ENCODE data around the gene GPRIN1.
A peak's percentile ranks its signal among the peaks of the same experiment; 100 is the strongest.

The GPRIN1 gene

GRCh38 chr5:176642675-176643490 is 32.9 kb upstream of the GPRIN1 start:
- no peak for TF ChIP-seq CTCF (conservative IDR thresholded peaks at IDR 0.05)
- no peak overlapping the region for H3K27ac ChIP-seq

GRCh38 chr5:176640616-176641015 is 30.7 kb upstream of the GPRIN1 start:
- peak overlapping the region; percentile 57 for H3K27ac ChIP-seq
- no peak for TF ChIP-seq CTCF (conservative IDR thresholded peaks at IDR 0.05)

GRCh38 chr5:176639981-176640380 is 30.0 kb upstream of the GPRIN1 start:
- H3K27ac ChIP-seq, result peak overlapping the region; percentile 57
- TF ChIP-seq CTCF (conservative IDR thresholded peaks at IDR 0.05), result no peak

GRCh38 chr5:176639208-176639607 is 29.3 kb upstream of the GPRIN1 start:
- TF ChIP-seq CTCF (conservative IDR thresholded peaks at IDR 0.05), result no peak
- peak overlapping the region; percentile 57 for H3K27ac ChIP-seq

GRCh38 chr5:176638437-176638836 is 28.5 kb upstream of the GPRIN1 start:
- TF ChIP-seq CTCF (conservative IDR thresholded peaks at IDR 0.05), result no peak
- no peak overlapping the region for H3K27ac ChIP-seq

GRCh38 chr5:176637556-176637955 is 27.6 kb upstream of the GPRIN1 start:
- TF ChIP-seq CTCF (conservative IDR thresholded peaks at IDR 0.05), result no peak
- no peak overlapping the region for H3K27ac ChIP-seq

- H3K27ac ChIP-seq, result no peak overlapping the region
- no peak for TF ChIP-seq CTCF (conservative IDR thresholded peaks at IDR 0.05)
Observed at GRCh38 chr5:176636426-176636825, 26.5 kb upstream of the GPRIN1 start.
